ENCODE results near the gene ZYG11B.
A peak's percentile ranks its signal among the peaks of the same experiment; 100 is the strongest.
"Not testable (repeated sequence)": the region's sequence is repeated elsewhere in the genome, so short reads cannot be mapped to it uniquely, and the experiment has no call there.

Gene ZYG11B

GRCh38 chr1:52759908-52760307 lies 33.7 kb downstream of the ZYG11B start:
- DNase-seq = no peak

- no peak for DNase-seq
These were observed 41.5 kb downstream of the ZYG11B start for GRCh38 chr1:52767596-52768280.

- no peak for DNase-seq
These were observed 43.2 kb downstream of the ZYG11B start for GRCh38 chr1:52769346-52770033.

GRCh38 chr1:52771384-52771783 lies 45.1 kb downstream of the ZYG11B start:
- DNase-seq = no peak

- DNase-seq = no peak
These were observed 59.9 kb downstream of the ZYG11B start for GRCh38 chr1:52786148-52786547.

- DNase-seq = not testable (repeated sequence)
These were observed 64.2 kb downstream of the ZYG11B start for GRCh38 chr1:52790429-52790828.

GRCh38 chr1:52792036-52792435 lies 65.8 kb downstream of the ZYG11B start:
- DNase-seq = no peak

- DNase-seq = not testable (repeated sequence)
These were observed 67.5 kb downstream of the ZYG11B start for GRCh38 chr1:52793717-52794116.

GRCh38 chr1:52795464-52795863 lies 69.2 kb downstream of the ZYG11B start:
- DNase-seq = no peak

- DNase-seq = no peak
These were observed 72.1 kb downstream of the ZYG11B start for GRCh38 chr1:52798331-52798730.

- DNase-seq = no peak
These were observed 74.8 kb downstream of the ZYG11B start for GRCh38 chr1:52801011-52801410.

GRCh38 chr1:52804083-52804482 lies 77.8 kb downstream of the ZYG11B start:
- not testable (repeated sequence) for DNase-seq

GRCh38 chr1:52814465-52814864 lies 88.2 kb downstream of the ZYG11B start:
- no peak for DNase-seq

GRCh38 chr1:52820830-52821229 lies 94.6 kb downstream of the ZYG11B start:
- not testable (repeated sequence) for DNase-seq

- DNase-seq = peak; percentile 42
These were observed 99.6 kb downstream of the ZYG11B start for GRCh38 chr1:52825868-52826267.

GRCh38 chr1:52834798-52835197 lies 108.5 kb downstream of the ZYG11B start:
- no peak for DNase-seq

- no peak for DNase-seq
These were observed 109.8 kb downstream of the ZYG11B start for GRCh38 chr1:52836035-52836434.

- not testable (repeated sequence) for DNase-seq
These were observed 112.9 kb downstream of the ZYG11B start for GRCh38 chr1:52839175-52839574.

- DNase-seq = peak; percentile 46
These were observed 116.5 kb downstream of the ZYG11B start, which contains the start of gene ZYG11A for GRCh38 chr1:52842643-52843310. Gene ZYG11A, plus strand, starts transcription at chr1:52842760. Its CDS starts 124 bp downstream, at chr1:52842884.

GRCh38 chr1:52845119-52845518 lies 118.9 kb downstream of the ZYG11B start:
- DNase-seq = not testable (repeated sequence)

- no peak for DNase-seq
These were observed 122.2 kb downstream of the ZYG11B start for GRCh38 chr1:52848423-52848822.

GRCh38 chr1:52850951-52851350 lies 124.7 kb downstream of the ZYG11B start:
- no peak for DNase-seq

GRCh38 chr1:52852854-52853253 lies 126.6 kb downstream of the ZYG11B start:
- no peak for DNase-seq

GRCh38 chr1:52855584-52855983 lies 129.3 kb downstream of the ZYG11B start:
- DNase-seq = no peak
